Hypothalamus (tissue), 51 donors: Measurements from ENCODE around the gene KRT38.

Experiments used
- DNase-seq, 51 donors: peaks; one replicate each; lab custom pipeline; 2025; lab: John Stamatoyannopoulos, UW

Gene KRT38

DNA sequence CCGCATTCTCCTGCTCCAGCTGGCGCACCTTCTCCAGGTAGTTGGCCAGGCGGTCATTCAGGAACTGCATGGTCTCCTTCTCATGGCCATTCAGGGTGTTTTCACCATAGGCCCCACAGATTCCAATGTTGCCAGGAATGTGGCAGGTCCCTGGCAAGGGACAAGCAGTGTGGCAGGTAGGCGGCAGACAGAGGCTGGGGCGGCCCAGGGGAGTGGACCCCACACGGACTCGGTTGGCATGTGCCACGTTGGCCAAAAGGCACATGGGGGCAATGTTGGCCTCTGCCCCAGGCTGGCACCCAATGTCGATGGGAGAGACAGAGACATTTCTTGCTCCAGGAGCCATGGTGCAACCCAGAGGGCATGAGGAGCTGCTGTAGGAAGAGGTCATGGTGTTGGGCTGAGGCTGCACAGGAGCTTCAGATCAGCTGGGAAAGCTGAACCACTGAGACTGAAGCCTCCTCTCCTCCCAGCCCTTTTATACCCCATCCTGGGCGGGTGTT, at the start of gene KRT38:
Gene KRT38 (minus strand): TSS at position 453 of the 503 bp plus-strand sequence. CDS start 62 bp downstream, at position 391.
- no peak for DNase-seq

- DNase-seq: no peak
These were observed 48.7 kb upstream of the KRT38 start, which contains the start of gene KRT36 for GRCh38 chr17:41489531-41489930. Gene KRT36 (minus strand): TSS chr17:41489910. CDS start chr17:41489864, 46 bp downstream.

GRCh38 chr17:41486809-41487530, 46.2 kb upstream of the KRT38 start:
- DNase-seq: no peak

- no peak for DNase-seq
These were observed 45.5 kb upstream of the KRT38 start for GRCh38 chr17:41486316-41486715.

DNA sequence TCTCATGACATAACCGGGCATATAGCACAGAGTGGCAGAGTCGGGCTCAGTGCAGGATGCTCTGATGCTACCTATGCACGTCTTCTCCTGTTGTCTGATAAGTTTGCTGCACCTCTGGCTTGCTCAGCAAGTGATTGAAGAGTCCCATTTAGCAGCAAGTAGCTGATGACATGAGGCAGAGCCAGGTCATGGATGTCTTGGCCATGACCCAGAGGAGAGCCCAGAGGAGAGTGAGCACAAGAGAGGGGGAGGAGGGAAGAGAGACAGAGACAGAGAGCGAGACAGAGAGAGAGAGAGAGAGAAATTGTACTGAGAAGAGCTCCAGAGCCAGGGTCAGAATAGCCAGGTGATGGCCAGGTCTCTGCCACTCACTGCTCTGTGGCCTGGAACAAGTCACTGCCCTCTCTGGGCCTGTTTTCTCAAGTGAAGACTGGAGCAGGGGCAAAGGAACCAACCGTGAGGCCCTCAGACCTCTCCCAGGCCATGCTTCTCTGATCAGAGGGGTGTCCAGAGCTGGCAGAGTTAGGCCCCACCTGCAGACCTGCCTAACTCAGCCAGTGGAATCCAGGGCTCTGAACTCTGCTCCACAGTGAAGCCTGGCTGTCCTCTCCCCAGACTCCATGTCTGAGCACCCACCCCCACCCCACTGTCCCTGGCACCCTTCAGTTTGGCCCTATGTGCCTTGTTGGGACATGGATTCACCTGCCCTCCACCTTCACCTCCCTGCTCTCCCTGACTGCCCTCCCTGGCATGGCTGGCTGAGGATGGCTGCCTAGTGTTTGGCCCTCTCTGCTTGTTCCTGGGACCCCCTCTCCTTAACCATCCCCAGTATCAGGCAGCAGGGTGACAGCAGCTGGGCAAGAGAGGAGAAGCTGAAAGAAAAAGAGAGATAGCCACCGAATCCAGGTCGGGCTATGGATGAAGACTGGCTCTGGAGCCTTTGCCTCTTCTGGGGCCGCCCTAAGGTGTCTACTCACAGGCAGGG, 44.4 kb upstream of the KRT38 start:
- no peak for DNase-seq

- no peak for DNase-seq
These were observed 43.4 kb upstream of the KRT38 start for GRCh38 chr17:41483991-41484826.

DNA sequence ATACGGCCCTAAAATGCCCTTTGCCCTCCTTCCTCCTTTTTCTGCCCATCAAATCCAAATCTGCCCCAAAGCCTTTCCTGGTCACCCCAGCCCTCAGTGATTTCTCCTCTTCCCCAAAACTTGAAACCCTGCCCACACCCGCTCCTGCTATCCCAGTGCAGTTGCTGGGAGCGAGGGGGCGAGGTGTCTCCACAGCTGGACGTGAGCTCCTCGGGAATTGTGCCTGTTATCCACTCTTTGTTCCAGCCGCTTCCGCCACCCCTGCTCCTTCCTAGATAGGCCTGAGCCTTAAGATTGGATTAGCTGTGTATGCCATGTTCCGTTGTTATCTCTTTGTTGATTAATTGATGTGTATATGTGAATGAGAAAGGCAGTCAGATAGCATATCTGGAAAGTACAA, 42.7 kb upstream of the KRT38 start:
- no peak for DNase-seq

- DNase-seq: no peak
These were observed 40.3 kb upstream of the KRT38 start, which contains the start of gene KRT35 for GRCh38 chr17:41481036-41481435. Gene KRT35 (minus strand): TSS chr17:41481151. CDS start chr17:41481097, 54 bp downstream.

DNA sequence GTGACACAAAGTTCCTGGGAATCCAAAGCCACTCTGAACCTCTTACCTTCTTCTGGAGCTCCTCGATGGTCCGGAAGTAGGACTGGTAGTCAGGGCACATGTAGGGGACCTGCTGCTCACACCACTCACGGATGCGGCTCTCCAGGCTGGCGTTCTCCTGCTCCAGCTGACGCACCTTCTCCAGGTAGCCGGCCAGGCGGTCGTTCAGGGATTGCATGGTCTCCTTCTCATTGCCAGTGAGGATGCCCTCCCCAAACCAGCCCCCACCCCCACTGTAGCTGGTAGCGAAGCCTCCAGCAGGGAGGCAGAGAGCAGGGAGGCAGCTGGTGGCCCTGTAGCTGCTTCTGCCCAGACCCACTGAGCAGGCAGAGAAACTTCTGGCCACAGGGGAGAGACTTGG, 39.8 kb upstream of the KRT38 start:
- DNase-seq: no peak

- DNase-seq: no peak
These were observed 39.4 kb upstream of the KRT38 start for GRCh38 chr17:41480136-41480535.

DNA sequence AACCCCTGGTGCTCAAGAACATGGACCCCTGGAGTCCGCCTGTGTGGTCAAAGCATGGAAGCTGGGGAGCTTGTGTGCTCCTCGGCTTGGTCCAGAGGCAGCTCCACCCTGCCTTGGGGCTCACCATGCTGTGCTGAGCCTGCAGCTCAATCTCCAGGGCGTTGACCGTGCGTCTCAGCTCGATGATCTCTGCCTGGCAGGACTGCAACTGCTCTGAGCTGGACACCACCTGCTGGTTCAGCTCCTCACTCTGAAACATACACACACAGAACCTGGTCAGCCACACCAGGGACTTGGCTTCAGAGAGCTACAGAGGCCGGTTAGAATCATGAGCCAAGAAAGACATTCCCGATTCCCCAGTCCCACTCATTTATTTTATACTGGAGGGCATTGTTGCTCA, 37.5 kb upstream of the KRT38 start:
- no peak for DNase-seq

DNA sequence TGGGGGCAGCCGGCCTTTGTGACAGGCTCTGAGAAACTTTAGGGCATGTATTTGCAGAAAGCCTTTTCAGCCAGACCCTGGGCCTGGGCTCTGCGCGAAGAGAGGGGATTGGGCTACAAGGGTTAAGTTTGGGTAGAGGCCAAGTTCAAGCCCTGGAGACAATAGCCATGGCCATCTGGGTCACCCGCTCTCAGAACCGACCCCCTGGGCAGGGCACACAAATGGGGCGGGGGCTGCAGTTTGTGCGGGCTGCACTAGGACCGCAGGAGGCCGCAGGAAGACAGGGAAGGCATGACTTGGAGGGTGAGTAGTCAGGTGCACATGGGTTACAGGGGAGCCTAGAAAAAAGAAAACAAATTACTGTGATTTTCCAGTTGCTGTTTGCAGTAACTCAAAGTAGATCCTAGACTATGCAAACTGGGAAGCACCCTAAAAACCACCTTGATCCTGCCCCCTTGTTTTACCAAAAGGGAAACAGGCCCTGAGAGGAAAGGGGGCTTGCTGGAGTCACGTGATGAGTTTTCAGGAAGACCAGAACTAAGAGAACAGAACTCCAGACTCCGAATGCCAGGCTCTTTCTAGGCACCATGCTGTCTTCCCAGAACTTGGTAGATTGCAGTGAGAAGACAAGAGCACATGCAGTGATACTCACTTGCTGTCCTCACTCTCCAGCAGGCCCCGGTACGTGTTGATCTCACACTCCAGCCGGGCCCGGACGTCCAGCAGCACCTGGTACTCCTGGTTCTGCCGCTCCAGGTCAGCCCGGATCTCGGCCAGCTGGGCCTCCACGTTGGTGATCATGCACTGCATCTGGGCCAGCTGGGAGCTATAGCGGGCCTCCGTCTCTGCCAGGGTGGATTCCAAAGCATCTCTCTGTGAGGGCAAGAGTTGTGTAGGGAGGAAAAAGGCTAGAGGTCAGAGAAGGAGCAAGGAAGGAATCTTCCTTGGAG, 36.4 kb upstream of the KRT38 start:
- DNase-seq: no peak

GRCh38 chr17:41475421-41475820, 34.6 kb upstream of the KRT38 start:
- no peak for DNase-seq

DNA sequence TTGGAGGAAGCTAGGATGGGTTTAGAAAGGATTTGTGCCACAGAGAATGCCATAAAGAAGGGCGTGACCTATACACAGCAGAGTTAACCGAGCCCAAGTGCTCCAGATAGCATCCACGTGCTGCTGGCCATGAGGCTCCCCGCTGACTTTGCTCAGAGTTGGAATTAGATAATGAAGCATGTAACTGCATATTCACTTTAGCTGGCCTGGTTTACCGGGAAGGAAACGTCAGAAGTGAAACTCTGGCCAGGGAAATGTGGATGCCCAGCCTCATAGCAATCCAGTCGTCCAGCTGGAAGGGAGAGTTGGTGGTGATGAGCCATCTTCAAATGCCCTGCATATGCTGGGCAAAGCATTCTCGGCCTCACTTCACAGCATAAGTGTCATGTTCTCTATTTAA, 34.1 kb upstream of the KRT38 start:
- DNase-seq: no peak

DNA sequence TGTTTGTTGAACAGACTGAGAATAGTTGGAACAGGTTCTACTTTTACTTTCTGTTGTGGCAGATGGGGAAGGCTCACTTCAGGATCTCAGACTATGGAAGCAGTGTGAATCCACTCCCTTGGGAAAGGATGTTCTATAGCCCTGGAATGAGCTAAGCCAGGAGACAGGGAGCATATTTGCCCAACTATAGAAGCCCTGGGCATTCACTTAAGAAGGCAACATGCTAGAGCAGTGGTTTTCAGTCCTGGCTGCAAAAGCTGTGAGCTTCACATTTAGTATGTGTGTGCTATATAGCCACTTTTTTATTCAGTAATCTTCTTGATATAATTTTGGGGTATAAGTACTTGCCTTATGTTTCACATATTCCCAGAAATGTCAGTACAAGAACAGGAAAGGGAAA, 27.6 kb upstream of the KRT38 start:
- no peak for DNase-seq

GRCh38 chr17:41467561-41467960, 26.8 kb upstream of the KRT38 start:
- DNase-seq: no peak

DNA sequence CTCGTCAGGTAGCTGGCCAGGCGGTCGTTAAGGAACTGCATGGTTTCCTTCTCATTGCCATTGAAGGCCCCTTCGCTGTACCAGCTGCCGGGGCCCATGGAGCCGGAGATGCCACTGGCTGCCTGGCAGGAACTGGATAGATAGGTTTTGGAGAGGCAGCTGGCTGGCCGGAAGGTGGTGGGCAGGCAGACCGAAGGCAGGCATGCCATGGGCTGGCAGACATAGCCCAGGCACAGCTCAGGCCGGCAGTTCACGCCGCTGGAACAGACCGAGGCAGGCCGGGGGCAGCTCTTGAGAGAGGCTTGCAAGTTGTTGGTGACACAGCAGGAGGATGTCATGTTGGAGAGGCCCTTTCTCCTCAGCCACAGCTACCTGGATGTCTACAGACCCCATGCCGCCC, 26.2 kb upstream of the KRT38 start, which contains the start of gene KRT32:
Gene KRT32 (minus strand): TSS at position 399 of the 400 bp plus-strand sequence. CDS start 61 bp downstream, at position 338.
- DNase-seq: no peak

DNA sequence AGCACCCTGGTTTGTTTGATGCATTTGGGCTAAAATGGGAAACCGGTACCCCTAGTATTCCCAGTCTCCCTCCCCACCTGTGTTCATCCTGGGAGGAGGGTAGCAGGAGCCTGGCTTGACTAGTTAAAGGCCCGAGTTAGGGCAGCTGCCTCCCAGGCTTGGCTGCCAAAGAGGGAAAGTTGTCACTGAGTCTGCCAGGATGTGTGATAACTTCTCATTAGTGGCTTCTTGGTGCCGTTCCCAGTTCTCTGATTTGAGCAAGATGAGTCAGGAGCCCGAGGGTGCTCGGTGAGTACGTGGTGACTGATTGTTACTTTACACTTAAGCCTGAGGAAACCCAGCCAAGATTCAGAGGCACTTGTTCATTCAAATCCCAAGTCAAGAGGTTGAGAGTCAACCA, 23.9 kb upstream of the KRT38 start:
- DNase-seq: peak in 2 of 51 donors; percentile 44 to 47

DNA sequence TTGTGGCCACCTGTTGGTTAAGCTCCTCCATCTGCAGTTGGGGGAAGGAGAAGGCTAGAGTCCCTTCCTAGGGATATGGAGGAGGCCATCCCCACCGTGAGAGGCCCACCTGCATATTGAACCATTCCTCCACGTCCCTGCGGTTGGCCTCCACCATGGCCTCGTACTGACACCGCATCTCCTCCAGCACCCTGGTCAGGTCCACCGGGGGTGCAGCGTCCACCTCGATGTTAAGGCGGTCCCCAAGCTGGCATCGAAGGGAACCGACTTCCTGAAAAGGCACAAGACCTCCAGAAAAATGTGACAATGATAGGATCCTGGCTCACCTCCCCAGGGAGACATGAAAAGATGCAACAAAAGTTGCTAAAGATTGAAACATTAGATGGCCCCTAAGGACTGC, 23.4 kb upstream of the KRT38 start:
- DNase-seq: no peak
